ENCODE data around the gene FAM76B.

FAM76B gene

DNA sequence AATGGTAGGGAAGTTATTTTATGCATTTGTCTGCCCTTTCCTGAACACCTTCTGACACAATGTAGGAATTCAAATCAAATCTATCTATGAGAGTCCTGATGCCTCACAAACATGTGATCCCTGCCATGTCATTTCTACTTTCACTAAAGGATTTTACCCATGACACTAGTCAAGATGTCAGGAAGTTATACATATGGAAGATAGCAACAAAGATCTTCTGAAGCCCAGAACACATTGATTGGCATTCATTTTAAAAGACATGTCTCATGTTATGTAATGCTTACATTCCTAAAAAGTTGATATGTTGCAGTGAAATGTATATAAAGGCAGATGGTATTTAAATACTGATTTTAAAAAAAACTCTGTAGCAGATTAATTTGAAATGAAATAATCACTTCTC, 61.5 kb downstream of the FAM76B start:
- DNase-seq, result no peak

DNA sequence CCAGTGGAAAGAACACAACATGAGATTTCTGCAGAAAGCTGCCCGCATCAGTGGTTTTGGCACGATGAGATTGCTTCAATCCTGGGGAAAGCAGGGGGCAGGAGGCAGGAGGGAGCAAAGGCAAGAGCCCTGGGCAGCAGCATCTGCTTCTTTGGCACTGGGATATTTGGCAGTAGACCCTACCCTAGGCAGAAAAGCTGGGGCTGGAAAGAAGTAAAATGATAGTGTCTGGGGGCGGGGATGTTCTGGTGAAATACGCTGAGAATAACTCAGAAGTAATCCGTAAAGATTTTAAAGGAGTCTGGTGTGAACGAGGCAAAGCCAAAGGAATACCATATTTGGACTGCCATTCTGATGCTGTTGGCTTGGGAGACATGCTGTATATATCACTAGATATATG, 62.0 kb downstream of the FAM76B start:
- no peak for DNase-seq

DNA sequence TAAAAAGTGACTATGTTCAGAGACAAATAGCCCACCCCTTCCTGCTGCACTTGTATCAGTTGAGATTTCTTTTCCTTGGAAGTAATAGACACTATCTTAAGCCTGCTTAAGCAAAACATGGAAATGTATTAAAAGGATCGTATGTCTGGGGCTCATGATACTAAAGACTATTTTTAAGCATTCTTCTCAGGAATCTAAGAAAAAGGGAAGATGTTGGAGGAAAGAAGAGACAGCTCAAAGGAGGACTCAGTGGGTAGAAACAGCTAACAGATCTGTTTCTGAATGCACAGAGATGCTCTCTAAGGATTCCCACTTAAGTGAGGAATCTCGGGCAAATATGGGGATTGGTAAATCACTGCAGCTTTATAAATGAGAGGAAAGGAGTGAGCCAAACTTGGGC, 62.5 kb downstream of the FAM76B start:
- DNase-seq, result no peak

DNA sequence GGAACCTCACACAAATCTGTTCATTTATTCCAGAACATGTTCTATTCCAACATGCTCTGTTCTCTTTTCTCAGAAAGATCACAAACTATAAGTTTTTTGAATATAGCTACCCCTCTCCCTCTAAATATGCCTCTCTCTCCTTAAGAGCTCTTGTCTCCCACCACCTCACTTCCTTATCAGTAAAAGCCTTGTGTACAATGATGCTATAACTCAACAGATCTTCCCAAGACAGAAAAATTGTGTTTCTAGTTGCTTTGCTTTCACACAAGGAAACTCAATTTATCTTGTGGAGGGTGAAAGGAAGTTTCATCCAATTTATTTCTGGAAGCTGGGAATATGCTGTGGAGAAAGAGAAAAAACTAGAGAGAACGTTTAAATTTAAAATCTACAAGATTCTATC, 64.4 kb downstream of the FAM76B start:
- DNase-seq, result no peak

DNA sequence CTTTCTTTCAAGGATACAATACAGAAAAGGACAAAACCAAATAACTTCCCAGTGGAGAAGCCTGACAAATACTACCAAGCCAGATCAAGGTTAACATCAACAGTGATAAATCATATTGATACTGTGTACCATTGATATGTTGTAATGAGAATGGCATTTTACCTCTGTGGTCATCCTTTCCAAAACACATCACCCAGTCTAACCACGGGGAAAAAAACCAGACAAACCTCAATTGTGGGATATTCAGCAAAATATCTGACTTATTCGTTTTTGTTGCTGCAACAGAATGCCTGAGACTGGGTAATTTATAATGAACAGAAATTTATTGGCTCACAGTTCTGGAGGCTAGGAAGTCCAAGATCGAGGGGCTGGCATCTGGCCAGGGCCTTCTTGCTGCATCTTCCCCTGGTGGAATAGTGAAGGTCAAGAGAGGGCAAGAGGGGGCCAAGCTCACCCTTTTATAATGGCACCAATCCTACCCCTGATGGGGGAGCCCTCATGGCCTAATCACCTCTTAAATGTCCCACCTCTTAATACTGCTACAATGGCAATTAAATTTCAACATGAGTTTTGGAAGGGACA, 66.1 kb downstream of the FAM76B start:
- DNase-seq, result no peak

DNA sequence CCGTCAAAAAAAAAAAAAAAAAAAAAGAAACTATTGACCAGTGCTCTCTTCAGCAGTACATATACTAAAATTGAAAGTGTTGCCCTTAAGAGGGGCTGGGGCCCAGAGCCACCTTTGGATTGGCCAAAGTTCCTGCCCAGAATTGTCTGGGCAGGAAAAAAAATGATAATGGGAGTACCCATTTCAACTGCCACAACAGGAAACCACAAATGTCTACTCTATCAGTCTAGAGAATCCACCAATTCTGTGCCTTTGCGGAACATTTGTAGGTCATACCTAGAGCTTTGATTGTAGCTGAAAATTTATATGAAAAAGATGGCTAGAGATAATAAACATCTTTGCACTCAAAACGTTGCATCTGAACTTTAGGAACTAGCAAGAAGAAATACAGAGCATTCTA, 69.4 kb downstream of the FAM76B start:
- DNase-seq, result no peak
